Measurements from ENCODE around the gene GALNT14.

The GALNT14 gene

GRCh38 chr2:31132786-31133185 lies 5.5 kb downstream of the GALNT14 start:
- DNase-seq = no peak

- no peak for DNase-seq
Observed at GRCh38 chr2:31131871-31132270, 6.4 kb downstream of the GALNT14 start.

- DNase-seq = no peak
Observed at GRCh38 chr2:31129375-31130171, 8.7 kb downstream of the GALNT14 start.

GRCh38 chr2:31127931-31128330 lies 10.3 kb downstream of the GALNT14 start:
- DNase-seq = no peak

- DNase-seq = no peak
Observed at GRCh38 chr2:31125918-31126695, 12.1 kb downstream of the GALNT14 start.

- DNase-seq = no peak
Observed at GRCh38 chr2:31124904-31125303, 13.3 kb downstream of the GALNT14 start.

GRCh38 chr2:31122133-31122532 lies 16.1 kb downstream of the GALNT14 start:
- DNase-seq = no peak

- no peak for DNase-seq
Observed at GRCh38 chr2:31113765-31114164, 24.5 kb downstream of the GALNT14 start.

GRCh38 chr2:31112544-31112943 lies 25.7 kb downstream of the GALNT14 start:
- no peak for DNase-seq

GRCh38 chr2:31110998-31111397 lies 27.2 kb downstream of the GALNT14 start:
- no peak for DNase-seq

GRCh38 chr2:31110431-31110830 lies 27.8 kb downstream of the GALNT14 start:
- no peak for DNase-seq

GRCh38 chr2:31109633-31110192 lies 28.5 kb downstream of the GALNT14 start:
- DNase-seq = no peak

- DNase-seq = no peak
Observed at GRCh38 chr2:31108561-31109286, 29.5 kb downstream of the GALNT14 start.

GRCh38 chr2:31107591-31108300 lies 30.5 kb downstream of the GALNT14 start:
- DNase-seq = no peak

- no peak for DNase-seq
Observed at GRCh38 chr2:31101701-31102100, 36.5 kb downstream of the GALNT14 start.

- DNase-seq = no peak
Observed at GRCh38 chr2:31097962-31098613, 40.2 kb downstream of the GALNT14 start.

GRCh38 chr2:31090188-31090587 lies 48.1 kb downstream of the GALNT14 start:
- no peak for DNase-seq

GRCh38 chr2:31089645-31090044 lies 48.6 kb downstream of the GALNT14 start:
- no peak for DNase-seq

- no peak for DNase-seq
Observed at GRCh38 chr2:31088504-31089195, 49.6 kb downstream of the GALNT14 start.

GRCh38 chr2:31087491-31087890 lies 50.7 kb downstream of the GALNT14 start:
- DNase-seq = no peak

GRCh38 chr2:31086590-31086989 lies 51.6 kb downstream of the GALNT14 start:
- no peak for DNase-seq
